ENCODE data around the gene NIPBL. TPM values are rescaled to one million over a fixed set of nuclear protein-coding genes. Genes with fewer than 3 reads are reported as not detected.
"Not testable (repeated sequence)": the region's sequence is repeated elsewhere in the genome, so short reads cannot be mapped to it uniquely, and the experiment has no call there.

NIPBL gene
- total and polyA plus RNA-seq, 8 donors, result 8.1 to 48.1 (median 26.4) TPM

GRCh38 chr5:37075399-37075950, 198.9 kb downstream of the NIPBL start:
- no peak for TF ChIP-seq CTCF (IDR thresholded peaks at IDR 0.05)
- 54 to 60% methylated on average over 3 of the region's 3 CpGs for WGBS, 2 donors
- no peaks in the 10 kb centered on the region for H3K9me3 ChIP-seq

GRCh38 chr5:37077146-37077545, 200.6 kb downstream of the NIPBL start:
- Histone ChIP-seq H3K4me1 (no peaks in the 10 kb centered on the region), H3K36me3 (no peaks in the 10 kb centered on the region), H3K27ac (no peak overlapping the region), H3K9me3 (no peaks in the 10 kb centered on the region), H3K4me3 (no peak overlapping the region), H3K27me3 (no peaks in the 10 kb centered on the region)
- no peak for DNase-seq
- TF ChIP-seq CTCF (IDR thresholded peaks at IDR 0.05), result no peak
- 90 to 95% methylated on average over 1 of the region's 1 CpG for WGBS, 2 donors
- intact Hi-C loops (cut with DNase I), result no loop called here
- no peak for FAIRE-seq
- no peak for ATAC-seq

More at GRCh38 chr5:37075399-37075950, 198.9 kb downstream of the NIPBL start:
- intact Hi-C loops (cut with DNase I), result no loop called here
- no peak overlapping the region for H3K27ac ChIP-seq
- no peaks in the 10 kb centered on the region for H3K4me1 ChIP-seq
- FAIRE-seq (no peak), ATAC-seq (no peak), DNase-seq (no peak)
- no peaks in the 10 kb centered on the region for H3K36me3 ChIP-seq
- no peaks in the 10 kb centered on the region for H3K27me3 ChIP-seq
- no peak overlapping the region for H3K4me3 ChIP-seq

- Histone ChIP-seq H3K27me3 (no peaks in the 10 kb centered on the region), H3K27ac (no peak overlapping the region), H3K36me3 (no peaks in the 10 kb centered on the region), H3K9me3 (no peaks in the 10 kb centered on the region), H3K4me3 (no peak overlapping the region), H3K4me1 (no peaks in the 10 kb centered on the region)
- no peak for FAIRE-seq
- WGBS, 2 donors, result 91 to 97% methylated on average over 3 of the region's 3 CpGs
- intact Hi-C loops (cut with DNase I), result no loop called here
- no peak for DNase-seq
- ATAC-seq, result no peak
- no peak for TF ChIP-seq CTCF (IDR thresholded peaks at IDR 0.05)
Observed at GRCh38 chr5:37080697-37081096, 204.1 kb downstream of the NIPBL start.

- DNase-seq; FAIRE-seq; H3K4me3 ChIP-seq; ATAC-seq; H3K36me3 ChIP-seq; H3K27ac ChIP-seq; H3K27me3 ChIP-seq; intact Hi-C loops (cut with DNase I); H3K9me3 ChIP-seq; H3K4me1 ChIP-seq: not testable (repeated sequence)
- 81 to 95% methylated on average over 2 of the region's 2 CpGs for WGBS, 2 donors
Observed at GRCh38 chr5:37082977-37083376, 206.4 kb downstream of the NIPBL start.

GRCh38 chr5:37086026-37086425, 209.5 kb downstream of the NIPBL start:
- intact Hi-C loops (cut with DNase I); H3K4me1 ChIP-seq; DNase-seq; H3K27me3 ChIP-seq; ATAC-seq; H3K9me3 ChIP-seq; FAIRE-seq; H3K27ac ChIP-seq; H3K36me3 ChIP-seq; H3K4me3 ChIP-seq: not testable (repeated sequence)
- 86 to 90% methylated on average over 1 of the region's 1 CpG for WGBS, 2 donors

GRCh38 chr5:37086466-37087173, 210.1 kb downstream of the NIPBL start:
- FAIRE-seq (no peak), ATAC-seq (no peak), DNase-seq (no peak)
- Histone ChIP-seq H3K27ac (no peak overlapping the region), H3K36me3 (no peaks in the 10 kb centered on the region), H3K9me3 (no peaks in the 10 kb centered on the region), H3K27me3 (no peaks in the 10 kb centered on the region), H3K4me3 (no peak overlapping the region), H3K4me1 (no peaks in the 10 kb centered on the region)
- TF ChIP-seq CTCF (IDR thresholded peaks at IDR 0.05), result no peak
- intact Hi-C loops (cut with DNase I), result no loop called here
- WGBS, 2 donors, result 78% methylated on average over 12 of the region's 12 CpGs

All from pancreas (tissue), 10 donors.